T-helper 22 cell (primary cell): ENCODE results near the gene DENR.

Experiments used
- DNase-seq: peaks from one replicate; pipeline ENCODE4 v3.0.0-alpha.2; 2020; ENCODE audit warnings: low read depth

Gene DENR

GRCh38 chr12:122820138-122820537, 67.5 kb downstream of the DENR start:
- DNase-seq, result no peak
